VCaP (cell line): ENCODE data around the gene F2.
"Not testable (repeated sequence)": the region's sequence is repeated elsewhere in the genome, so short reads cannot be mapped to it uniquely, and the experiment has no call there.

Source experiments
- H3K27ac ChIP-seq: fragments of 450-650 bp; 2 replicates; pipeline ENCODE4 v1.5.1; 2017
- CTCF ChIP-seq: fragments of 450-650 bp; conservative IDR thresholded peaks from 2 replicates; pipeline ENCODE4 v1.5.1; 2017; ENCODE audit warnings: mild to moderate bottlenecking, moderate library complexity

Gene F2

GRCh38 chr11:46719048-46719542 is at the start of gene F2:
TSS of gene F2 (plus strand) at chr11:46719213. CDS start at chr11:46719236, 23 bp downstream.
- peak within 1 kb of the TSS; percentile 53 for H3K27ac ChIP-seq
- TF ChIP-seq CTCF = no peak

GRCh38 chr11:46669711-46670139 is 49.3 kb upstream of the F2 start:
- no peak overlapping the region for H3K27ac ChIP-seq
- TF ChIP-seq CTCF = peak; percentile 14; the same call in 1 of the 2 replicates

- H3K27ac ChIP-seq = not testable (repeated sequence)
These were observed 48.5 kb upstream of the F2 start for GRCh38 chr11:46670521-46670920.

- H3K27ac ChIP-seq = no peak overlapping the region
- no peak for TF ChIP-seq CTCF
These were observed 47.1 kb upstream of the F2 start for GRCh38 chr11:46671958-46672315.

GRCh38 chr11:46672381-46672839 is 46.6 kb upstream of the F2 start:
- H3K27ac ChIP-seq = no peak overlapping the region
- no peak for TF ChIP-seq CTCF

- no peak overlapping the region for H3K27ac ChIP-seq
- TF ChIP-seq CTCF = no peak
These were observed 45.1 kb upstream of the F2 start for GRCh38 chr11:46673713-46674462.

GRCh38 chr11:46674463-46675287 is 44.3 kb upstream of the F2 start:
- no peak overlapping the region for H3K27ac ChIP-seq
- no peak for TF ChIP-seq CTCF
